ENCODE results near the gene HNRNPF. TPM values are rescaled to one million over a fixed set of nuclear protein-coding genes. Genes with fewer than 3 reads are reported as not detected.

HNRNPF gene
- total RNA-seq, 2 experiments from 2014 or later = 280 to 340 TPM

DNA sequence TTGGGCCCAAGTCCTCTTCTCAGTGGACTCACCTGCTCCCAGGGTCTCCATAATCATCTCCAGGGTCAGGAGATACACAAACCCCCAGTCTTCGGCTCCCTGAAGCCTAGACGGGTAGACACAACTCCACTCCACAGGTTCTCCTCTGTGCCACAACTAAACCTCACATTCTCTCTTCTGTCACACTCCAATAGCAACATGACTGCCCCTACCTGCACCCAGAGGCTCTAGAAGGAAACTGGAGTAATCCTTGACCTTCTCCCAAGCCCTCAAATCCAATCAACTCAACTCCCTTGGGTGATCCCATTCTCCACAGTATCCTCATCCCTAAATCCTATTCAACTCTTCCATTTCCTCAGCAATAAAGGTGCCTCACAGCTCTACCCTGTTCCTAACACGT lies 16.2 kb downstream of the HNRNPF start:
- Histone ChIP-seq H3K4me1 (ENCODE audit: insufficient read depth, low read length, poor library complexity, severe bottlenecking) (peaks cover 26% of the 10 kb centered on the region), H3K36me3 (ENCODE audit: insufficient read depth, low read length) (peaks cover 91% of the 10 kb centered on the region), H4K20me1 (ENCODE audit: insufficient read depth, low read length) (peaks cover 66% of the 10 kb centered on the region), H3K79me2 (ENCODE audit: insufficient read depth, low read depth, low read length) (peaks cover 98% of the 10 kb centered on the region), H3K4me3 (ENCODE audit: low read depth, low read length, poor library complexity, severe bottlenecking) (no peak overlapping the region), H3K4me2 (ENCODE audit: low read length) (no peak overlapping the region), H3K27ac (ENCODE audit: low read depth, low read length, poor library complexity, severe bottlenecking) (no peak overlapping the region), H3K9me3 (ENCODE audit: low read length) (no peaks in the 10 kb centered on the region), H3K9me2 (ENCODE audit: insufficient read depth, low read length) (no peaks in the 10 kb centered on the region), H2AFZ (ENCODE audit: low read length) (no peak overlapping the region)
- TF ChIP-seq, protein P1, sequence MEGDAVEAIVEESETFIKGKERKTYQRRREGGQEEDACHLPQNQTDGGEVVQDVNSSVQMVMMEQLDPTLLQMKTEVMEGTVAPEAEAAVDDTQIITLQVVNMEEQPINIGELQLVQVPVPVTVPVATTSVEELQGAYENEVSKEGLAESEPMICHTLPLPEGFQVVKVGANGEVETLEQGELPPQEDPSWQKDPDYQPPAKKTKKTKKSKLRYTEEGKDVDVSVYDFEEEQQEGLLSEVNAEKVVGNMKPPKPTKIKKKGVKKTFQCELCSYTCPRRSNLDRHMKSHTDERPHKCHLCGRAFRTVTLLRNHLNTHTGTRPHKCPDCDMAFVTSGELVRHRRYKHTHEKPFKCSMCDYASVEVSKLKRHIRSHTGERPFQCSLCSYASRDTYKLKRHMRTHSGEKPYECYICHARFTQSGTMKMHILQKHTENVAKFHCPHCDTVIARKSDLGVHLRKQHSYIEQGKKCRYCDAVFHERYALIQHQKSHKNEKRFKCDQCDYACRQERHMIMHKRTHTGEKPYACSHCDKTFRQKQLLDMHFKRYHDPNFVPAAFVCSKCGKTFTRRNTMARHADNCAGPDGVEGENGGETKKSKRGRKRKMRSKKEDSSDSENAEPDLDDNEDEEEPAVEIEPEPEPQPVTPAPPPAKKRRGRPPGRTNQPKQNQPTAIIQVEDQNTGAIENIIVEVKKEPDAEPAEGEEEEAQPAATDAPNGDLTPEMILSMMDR (conservative IDR thresholded peaks at IDR 0.05; ENCODE audit: low read length) = no peak
- no peak for TF ChIP-seq EZH2phosphoT487 (IDR thresholded peaks at IDR 0.05; ENCODE audit: borderline replicate concordance, low read depth, low read length)
- ChIA-PET CTCF (ENCODE audit: unreplicated experiment) (no interaction called here), POLR2A (interaction anchor here (2.1 kb wide), 1 partner anchor 10 kb away, joined by 5 read pairs; no protein-coding TSS in a partner anchor)
- intact Hi-C loops (cut with micrococcal nuclease; ENCODE audit: unreplicated experiment) = no loop called here
- BruUV-seq (replicated peaks) = no TSS peak
- no peak for DNase-seq (ENCODE audit: low spot score)

DNA sequence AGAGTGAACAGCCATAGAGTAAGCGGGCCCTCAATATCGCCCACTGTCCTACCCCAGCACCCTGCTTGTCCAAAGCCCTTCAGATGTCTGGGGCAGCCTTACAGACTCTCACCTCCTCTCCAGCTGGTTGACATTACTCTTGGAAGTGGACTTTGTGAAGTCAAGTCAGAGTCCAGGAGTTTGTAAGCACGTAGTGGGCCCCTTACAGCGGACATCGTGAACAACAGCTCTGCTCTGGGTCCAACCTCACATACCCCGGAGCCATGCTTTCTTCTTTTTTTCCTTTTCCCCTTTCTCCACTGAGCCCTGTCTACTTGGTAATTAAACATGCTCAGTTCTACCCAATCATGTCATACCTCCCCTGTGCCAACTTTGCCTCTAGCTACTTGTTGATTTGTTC lies 17.5 kb downstream of the HNRNPF start:
- TF ChIP-seq EZH2phosphoT487 (IDR thresholded peaks at IDR 0.05; ENCODE audit: borderline replicate concordance, low read depth, low read length) = no peak
- TF ChIP-seq, protein P1 (conservative IDR thresholded peaks at IDR 0.05; ENCODE audit: low read length) = no peak
- ChIA-PET CTCF (ENCODE audit: unreplicated experiment) (no interaction called here), POLR2A (interaction anchor here (1.1 to 1.3 kb wide), 2 partner anchors 9 to 12 kb away, joined by 3 to 4 read pairs; no protein-coding TSS in a partner anchor)
- Histone ChIP-seq H3K36me3 (ENCODE audit: insufficient read depth, low read length) (peaks cover 100% of the 10 kb centered on the region), H3K4me1 (ENCODE audit: insufficient read depth, low read length, poor library complexity, severe bottlenecking) (peaks cover 26% of the 10 kb centered on the region), H2AFZ (ENCODE audit: low read length) (no peak overlapping the region), H3K9me2 (ENCODE audit: insufficient read depth, low read length) (no peaks in the 10 kb centered on the region), H3K79me2 (ENCODE audit: insufficient read depth, low read depth, low read length) (peaks cover 92% of the 10 kb centered on the region), H3K4me2 (ENCODE audit: low read length) (no peak overlapping the region), H3K27ac (ENCODE audit: low read depth, low read length, poor library complexity, severe bottlenecking) (no peak overlapping the region), H3K9me3 (ENCODE audit: low read length) (no peaks in the 10 kb centered on the region), H3K4me3 (ENCODE audit: low read depth, low read length, poor library complexity, severe bottlenecking) (no peak overlapping the region), H4K20me1 (ENCODE audit: insufficient read depth, low read length) (peaks cover 71% of the 10 kb centered on the region)
- no TSS peak for BruUV-seq (replicated peaks)
- DNase-seq (ENCODE audit: low spot score) = no peak
- intact Hi-C loops (cut with micrococcal nuclease; ENCODE audit: unreplicated experiment) = no loop called here

DNA sequence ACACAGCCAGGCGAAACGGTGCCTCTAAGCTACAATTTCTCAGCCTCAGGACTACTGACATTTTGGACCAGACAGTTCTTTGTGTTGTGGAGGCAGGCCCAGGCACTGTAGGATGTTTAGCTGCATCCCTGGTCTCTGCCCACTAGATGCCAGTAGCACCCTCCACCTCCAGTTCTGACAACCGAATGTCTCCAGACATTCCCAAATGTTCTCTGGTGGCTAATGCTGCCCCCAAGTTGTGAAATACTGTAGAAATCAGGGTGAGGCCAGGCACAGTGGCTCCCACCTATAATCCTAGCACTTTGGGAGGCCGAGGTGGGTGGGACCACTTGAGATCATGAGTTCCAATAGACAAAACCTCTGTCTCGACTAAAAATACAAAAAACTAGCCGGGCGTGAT lies 18.2 kb downstream of the HNRNPF start:
- Histone ChIP-seq H4K20me1 (ENCODE audit: insufficient read depth, low read length) (peaks cover 68% of the 10 kb centered on the region), H3K36me3 (ENCODE audit: insufficient read depth, low read length) (peaks cover 100% of the 10 kb centered on the region), H3K9me2 (ENCODE audit: insufficient read depth, low read length) (no peaks in the 10 kb centered on the region), H3K4me3 (ENCODE audit: low read depth, low read length, poor library complexity, severe bottlenecking) (no peak overlapping the region), H3K79me2 (ENCODE audit: insufficient read depth, low read depth, low read length) (peaks cover 90% of the 10 kb centered on the region), H3K4me2 (ENCODE audit: low read length) (no peak overlapping the region), H2AFZ (ENCODE audit: low read length) (no peak overlapping the region), H3K4me1 (ENCODE audit: insufficient read depth, low read length, poor library complexity, severe bottlenecking) (peaks cover 26% of the 10 kb centered on the region), H3K27ac (ENCODE audit: low read depth, low read length, poor library complexity, severe bottlenecking) (no peak overlapping the region), H3K9me3 (ENCODE audit: low read length) (no peaks in the 10 kb centered on the region)
- intact Hi-C loops (cut with micrococcal nuclease; ENCODE audit: unreplicated experiment) = no loop called here
- DNase-seq (ENCODE audit: low spot score) = no peak
- TF ChIP-seq, protein P1 (conservative IDR thresholded peaks at IDR 0.05; ENCODE audit: low read length) = peak; percentile 68
- TF ChIP-seq EZH2phosphoT487 (IDR thresholded peaks at IDR 0.05; ENCODE audit: borderline replicate concordance, low read depth, low read length) = no peak
- CTCF ChIA-PET (ENCODE audit: unreplicated experiment) = interaction anchor here (0.6 to 1.3 kb wide), 2 partner anchors 11 to 1831 kb away, joined by 3 to 4 read pairs; no protein-coding TSS in a partner anchor
- BruUV-seq (replicated peaks) = no TSS peak
- POLR2A ChIA-PET = interaction anchor here (0.5 to 1.5 kb wide), 4 partner anchors 8 to 62 kb away, joined by 3 to 4 read pairs (median 4); no protein-coding TSS in a partner anchor
